ENCODE results near the gene APOA4.
"Not testable (repeated sequence)": the region's sequence is repeated elsewhere in the genome, so short reads cannot be mapped to it uniquely, and the experiment has no call there.

Gene APOA4

DNA sequence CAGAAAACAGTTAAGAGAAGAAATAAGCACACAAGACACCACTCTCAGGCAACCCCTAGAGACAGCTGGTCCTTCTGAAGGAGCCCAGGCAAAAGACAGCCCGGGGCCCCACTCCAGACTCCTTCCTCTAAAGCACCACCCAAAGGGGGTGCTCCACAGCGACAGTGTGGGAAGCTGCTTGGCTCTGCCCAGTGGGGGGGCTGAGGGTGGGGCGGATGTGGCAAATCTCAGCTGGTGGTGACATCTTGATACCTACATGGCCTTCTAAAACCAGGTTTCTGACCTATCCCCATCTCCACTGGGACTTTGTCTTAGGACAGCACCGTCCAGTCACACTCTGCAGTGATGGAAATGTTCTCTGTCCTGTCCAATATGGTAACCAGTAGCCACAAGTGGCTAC is 24.5 kb upstream of the APOA4 start:
- no peak for DNase-seq

DNA sequence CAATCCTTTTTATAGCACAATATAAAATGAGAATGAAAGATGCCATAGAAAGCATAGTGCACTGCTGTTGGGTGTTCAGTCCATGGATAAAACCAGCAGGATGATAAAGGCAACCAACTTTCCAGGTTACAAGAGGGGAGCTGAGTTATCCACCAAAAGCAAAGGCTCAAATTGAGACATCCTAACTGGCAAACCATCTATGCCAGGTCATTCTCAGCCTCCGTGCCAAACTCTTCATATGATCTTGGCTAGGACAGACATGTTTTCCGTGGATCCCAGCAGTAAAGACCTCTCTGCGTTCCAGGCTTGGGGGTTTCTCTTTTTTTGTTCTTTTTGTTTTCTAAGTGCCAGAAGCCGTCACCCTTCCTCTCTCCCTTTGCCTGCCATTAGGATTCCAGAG is 21.6 kb upstream of the APOA4 start:
- DNase-seq, result no peak

DNA sequence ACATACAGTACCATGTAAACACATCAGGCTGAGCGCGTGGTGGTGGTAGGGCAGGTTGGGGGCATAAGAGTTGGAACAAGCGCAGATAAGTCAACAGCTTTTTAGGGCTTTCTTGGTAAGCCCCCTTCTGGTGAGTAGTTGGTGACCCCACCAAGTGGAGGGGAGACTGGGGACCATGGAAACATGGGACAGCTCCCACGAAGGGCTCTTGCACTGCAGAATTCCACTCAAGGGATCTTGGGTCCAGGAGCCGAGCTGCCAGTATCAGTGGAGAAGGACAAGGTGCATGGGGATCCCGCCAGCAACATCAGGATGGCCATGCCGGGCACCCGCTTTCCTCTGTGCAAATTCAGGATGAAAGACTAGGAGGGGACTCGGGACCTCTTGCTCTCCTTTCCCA is 20.6 kb upstream of the APOA4 start:
- no peak for DNase-seq

DNA sequence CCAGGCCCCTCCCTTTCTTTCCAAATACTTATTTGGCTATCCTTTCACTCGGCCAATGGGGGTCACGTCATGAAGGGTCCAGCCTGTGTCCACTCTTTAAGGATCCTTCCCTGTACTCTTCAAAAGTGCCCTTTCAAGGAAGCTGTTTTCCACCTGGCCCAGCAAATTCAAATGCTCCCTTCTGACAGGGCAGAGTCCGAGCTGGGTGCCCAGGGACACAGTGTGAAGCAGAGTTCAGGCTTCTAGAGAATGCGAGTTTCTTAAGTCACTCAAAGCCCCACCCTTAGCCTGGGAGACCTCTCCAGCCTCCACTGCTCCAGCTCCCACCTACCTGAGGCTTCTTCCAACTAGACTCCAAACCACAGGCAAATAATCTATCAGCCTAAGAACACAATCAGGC is 19.8 kb upstream of the APOA4 start:
- no peak for DNase-seq

DNA sequence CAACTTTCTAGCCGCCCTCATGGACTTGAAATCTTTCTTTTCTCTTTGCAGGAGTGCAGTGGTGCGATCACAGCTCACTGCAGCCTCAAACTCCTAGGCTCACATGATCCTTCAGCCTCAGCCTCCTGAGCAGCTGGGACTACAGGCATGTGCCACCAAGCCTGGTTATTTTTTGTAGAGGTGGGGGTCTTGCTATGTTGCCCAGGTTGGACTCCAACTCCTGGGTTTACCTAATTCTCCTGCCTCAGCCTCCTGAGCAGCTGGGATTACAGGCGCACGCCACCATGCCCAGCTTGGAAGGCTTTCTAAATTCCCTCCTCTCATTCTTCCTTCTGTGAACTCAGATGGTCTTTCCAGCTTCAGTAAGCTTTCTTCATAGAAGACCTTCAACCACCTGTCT is 19.0 kb upstream of the APOA4 start:
- DNase-seq, result no peak

DNA sequence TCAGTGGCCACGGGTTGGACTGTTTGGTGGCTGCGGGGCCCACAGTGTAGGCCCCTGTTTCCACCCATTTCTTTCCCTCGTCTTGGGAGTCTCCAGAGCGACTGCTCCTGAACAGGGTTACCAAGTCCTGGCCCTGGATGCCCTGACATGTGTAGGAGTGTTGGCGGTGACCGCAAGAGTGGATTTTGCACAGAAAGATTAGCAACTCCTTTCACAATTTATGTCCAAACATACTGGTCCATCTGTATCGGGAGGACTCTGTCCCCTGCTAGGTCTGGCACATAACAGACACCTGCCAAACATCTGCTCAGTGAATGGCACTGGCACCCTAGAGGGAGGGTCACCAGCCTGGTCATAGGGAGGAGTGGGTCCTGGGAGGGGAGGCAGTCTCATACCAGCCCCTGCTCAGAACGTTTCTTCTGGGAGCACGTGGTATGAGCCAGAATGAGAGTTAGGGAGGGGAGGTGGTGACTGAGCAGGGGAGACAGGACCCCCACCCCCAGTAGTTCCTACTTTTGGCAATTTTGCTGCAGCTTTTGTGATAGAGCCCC is 17.7 kb upstream of the APOA4 start:
- no peak for DNase-seq

DNA sequence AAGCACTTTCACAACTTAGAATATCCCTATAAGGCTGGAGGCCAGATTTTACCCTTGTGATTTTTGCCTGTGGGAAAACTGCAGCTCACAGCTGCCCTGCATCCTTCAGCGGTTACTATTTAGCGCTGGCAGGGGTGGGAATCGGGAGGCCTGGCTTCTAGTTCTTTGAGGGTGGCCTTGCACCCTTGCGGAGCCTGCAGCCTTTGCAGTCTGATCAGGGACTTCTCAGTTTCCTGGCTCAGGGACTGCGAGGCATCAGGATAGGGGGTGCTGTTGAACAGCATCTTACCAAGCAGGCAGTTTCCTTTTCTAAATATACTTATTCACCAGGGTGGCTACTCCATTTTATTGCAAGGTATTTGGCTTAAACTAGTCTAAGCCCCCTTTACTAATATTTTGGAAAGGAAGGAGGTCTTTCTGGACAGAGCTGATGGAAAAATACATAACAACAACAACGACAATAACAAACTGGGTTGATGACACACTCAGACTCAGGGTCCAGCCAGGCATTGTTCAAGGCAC is 17.2 kb upstream of the APOA4 start:
- DNase-seq, result no peak

DNA sequence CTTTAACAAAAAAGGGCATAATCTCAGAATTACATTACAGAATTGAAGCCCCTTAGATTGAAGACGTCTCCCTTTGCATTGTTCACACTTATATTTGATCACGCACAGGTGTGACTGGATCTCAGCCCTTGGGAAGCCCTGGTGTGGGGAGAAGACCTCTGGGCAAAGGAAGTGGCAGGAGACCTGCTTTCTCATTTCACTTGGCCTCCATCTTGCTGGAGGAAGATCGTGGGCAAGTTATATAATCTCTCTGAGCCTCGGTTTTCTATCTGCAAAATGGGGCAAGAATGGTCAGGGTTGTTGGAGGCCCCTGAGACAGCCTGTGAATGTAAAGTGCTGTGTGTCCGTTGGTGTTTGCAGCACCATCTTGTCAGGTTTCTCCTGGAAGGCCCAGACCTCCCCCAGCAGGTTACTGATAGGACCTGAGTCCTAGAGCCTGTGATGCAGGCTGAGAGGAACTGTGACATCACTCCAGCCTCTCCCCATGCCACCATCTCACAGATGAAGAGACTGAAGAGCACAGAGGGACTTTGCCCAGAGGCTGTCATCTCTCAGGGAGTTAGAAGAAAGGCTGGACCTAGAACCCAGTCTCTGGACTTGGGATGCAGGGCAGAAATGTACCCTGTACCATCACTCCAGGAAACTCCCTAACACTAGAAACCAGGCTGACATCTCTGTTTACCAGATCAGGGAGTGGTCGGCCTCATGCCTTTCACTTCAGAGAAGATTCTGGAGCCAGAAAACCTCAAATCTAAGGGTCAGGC is 15.4 kb upstream of the APOA4 start:
- no peak for DNase-seq

DNA sequence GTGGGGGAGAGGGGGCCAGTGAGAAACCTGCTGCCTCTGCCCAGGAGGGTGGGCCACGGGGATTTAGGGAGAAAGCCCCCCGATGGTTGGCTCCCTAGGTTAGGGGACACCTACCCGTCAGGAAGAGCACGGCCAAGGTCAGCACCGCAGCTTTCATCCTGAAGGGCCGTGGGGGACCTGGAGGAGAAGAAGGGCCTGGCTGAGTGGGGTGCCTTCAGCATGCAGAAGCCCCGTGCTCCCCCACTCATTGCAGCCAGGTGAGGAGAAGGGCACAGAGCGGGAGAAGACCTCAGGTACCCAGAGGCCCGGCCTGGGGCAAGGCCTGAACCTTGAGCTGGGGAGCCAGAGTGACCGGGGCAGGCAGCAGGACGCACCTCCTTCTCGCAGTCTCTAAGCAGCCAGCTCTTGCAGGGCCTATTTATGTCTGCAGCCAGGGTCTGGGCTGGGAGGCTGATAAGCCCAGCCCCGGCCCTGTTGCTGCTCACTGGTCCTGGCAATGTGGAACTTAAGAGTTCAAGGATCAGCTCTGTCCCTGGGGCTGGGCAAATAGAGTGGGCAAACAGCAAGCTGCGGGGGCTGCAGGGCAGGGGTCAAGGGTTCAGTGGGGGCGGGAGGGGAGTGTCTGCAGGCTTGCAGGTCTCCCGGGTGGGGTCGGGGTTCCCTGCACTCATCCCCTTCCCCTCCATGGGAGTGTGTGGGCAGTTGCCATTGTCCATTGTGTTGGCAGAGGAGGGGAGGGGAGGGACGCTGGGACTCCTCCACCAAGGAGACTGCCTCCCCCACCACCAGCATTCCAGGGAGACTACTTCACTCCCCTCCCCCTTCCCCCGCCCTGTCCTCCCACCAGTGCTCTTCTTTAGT is 14.4 kb upstream of the APOA4 start, which contains the start of gene APOA1:
Gene APOA1 (minus strand): TSS at position 392 of the 861 bp plus-strand sequence. CDS start 235 bp downstream, at position 157.
- DNase-seq, result no peak

DNA sequence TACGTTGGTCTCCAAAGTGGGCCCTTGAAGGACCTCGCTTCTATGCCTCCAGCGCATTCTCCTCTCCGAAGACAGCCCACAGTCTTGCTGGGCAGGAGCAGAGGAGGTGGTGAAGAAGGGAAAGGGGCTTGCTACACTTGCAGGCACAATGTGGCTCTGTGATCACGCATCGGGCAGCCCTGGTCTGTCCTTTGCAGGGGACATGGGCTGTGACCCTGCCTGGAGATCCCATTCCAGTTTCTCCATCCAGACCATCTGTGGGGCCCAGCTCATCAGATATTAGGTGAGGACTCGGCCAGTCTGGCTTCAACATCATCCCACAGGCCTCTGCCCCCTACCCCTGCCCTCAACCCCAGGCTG is 13.5 kb upstream of the APOA4 start:
- no peak for DNase-seq

DNA sequence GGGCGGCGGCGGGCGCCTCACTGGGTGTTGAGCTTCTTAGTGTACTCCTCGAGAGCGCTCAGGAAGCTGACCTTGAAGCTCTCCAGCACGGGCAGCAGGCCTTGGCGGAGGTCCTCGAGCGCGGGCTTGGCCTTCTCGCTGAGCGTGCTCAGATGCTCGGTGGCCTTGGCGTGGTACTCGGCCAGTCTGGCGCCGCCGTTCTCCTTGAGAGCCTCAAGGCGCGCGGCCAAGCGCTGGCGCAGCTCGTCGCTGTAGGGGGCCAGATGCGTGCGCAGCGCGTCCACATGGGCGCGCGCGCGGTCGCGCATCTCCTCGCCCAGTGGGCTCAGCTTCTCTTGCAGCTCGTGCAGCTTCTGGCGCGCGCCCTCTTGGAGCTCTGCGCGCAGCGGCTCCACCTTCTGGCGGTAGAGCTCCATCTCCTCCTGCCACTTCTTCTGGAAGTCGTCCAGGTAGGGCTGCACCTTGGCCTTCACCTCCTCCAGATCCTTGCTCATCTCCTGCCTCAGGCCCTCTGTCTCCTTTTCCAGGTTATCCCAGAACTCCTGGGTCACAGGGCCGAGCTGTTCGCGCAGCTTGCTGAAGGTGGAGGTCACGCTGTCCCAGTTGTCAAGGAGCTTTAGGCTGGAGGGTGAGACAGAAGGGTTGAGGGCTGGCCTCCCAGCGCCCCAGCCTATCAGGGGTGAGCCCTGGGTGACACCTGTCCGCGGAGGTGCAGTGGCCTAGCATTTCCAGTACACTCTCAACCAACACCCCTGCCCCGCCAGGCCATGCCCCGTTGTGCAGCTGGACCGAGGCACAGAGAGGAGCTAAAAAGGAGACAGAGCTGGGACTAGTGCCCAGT is 12.9 kb upstream of the APOA4 start:
- peak; percentile 96 for DNase-seq

DNA sequence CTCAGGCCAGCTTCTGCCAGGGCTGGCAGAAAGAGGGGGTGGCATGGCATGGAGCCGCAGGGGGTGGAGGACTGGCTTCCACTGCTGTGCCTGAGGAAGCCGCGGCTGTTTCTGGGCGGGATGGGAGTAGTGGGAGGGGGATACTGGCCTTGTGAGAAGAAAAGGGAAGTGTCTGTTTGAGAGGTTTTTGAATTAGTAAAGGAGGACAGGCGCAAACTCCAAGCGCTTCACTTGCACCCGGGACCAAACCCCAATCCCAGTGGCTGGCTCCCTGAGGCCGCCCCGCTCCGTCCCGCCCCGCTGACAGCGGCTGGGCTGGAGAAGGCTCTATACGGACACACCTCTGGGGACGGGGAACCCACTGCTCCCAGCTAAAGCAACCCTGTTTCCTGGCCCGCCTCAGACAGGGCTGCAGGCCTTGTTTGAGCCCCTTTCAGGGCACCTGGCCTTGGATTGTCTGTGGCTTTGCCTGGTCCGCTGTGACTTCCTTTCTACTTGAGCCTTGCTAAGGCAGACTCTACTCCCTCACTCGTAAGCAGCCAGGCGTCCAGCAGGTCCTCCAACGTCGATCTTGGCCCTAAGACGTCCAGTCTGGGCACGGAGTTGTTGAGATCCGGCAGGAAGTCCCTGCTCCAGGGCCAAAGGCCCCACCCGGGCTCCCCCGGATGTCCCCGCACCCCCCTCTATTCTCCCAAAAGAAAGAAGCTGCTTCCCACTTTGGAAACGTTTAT is 12.1 kb upstream of the APOA4 start:
- no peak for DNase-seq

DNA sequence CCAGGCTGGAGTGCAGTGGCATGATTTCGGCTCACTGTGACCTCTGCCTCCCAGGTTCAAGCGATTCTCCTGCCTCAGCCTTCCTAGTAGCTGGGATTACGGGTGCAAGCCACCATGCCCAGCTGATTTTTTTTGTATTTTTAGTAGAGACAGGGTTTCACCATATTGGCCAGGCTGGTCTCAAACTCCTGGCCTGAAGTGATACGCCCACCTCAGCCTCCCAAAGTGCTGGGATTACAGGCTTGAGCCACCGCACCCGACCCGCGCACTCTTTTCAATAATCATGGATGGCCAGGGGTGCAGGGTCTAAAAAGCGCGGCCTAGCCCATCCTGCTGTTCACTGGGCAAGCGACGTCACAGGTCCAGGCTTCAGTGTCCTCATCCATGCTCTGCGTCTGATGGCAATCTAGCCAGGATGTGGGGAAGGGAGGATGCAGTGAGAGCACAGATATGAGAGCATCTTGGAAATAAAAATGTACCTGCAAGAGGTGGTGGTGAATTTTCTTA is 11.5 kb upstream of the APOA4 start:
- DNase-seq, result not testable (repeated sequence)

DNA sequence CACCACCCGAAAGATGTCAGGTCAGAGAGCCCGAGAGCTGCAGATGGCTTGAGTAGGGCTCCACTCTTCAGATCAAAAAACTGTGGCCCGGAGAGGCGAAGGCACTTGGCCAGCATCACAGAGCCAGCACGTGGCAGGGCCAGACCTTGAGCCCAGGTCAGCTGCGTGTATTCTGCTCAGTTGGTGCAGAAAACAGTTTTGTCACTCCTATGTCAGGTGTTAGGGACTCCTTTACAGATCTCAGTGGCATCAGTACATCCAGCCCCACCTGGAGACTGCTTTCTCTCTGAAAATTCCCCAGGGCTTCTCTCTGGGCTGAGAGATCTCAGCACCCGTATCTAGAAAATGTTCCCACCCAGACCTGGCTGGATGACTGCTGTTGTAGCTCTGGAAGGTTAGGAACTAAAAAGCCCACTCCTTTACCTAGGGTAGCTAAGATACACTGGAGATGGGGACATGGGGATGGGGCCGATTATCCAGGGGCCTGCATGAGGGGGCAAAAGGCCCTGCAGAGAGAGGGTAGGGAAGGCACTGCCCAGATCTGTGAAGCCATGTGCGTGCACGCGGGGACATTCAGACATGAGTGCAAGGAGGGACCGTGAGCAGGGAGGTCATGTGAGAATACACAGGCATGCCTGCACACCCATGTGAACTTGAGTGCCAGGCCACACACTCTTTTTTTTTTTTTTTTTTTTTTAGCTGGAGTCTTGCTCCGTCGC is 10.9 kb upstream of the APOA4 start:
- DNase-seq, result no peak

DNA sequence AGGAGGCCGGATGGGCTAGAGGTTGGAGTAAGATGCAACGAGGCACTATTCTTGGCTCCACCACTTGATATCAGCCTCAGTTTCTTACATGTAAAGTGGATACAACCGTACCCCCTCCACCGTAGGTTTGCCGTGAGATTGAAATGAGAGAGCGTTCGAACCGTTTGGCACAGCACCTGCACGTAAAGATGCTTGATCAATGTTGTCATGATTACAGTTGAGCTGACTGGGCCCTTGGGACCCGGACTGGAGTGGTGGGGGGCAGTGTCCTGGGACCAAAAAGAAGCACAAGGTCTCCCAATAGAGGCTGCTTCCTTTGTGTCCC is 10.3 kb upstream of the APOA4 start:
- DNase-seq, result no peak

DNA sequence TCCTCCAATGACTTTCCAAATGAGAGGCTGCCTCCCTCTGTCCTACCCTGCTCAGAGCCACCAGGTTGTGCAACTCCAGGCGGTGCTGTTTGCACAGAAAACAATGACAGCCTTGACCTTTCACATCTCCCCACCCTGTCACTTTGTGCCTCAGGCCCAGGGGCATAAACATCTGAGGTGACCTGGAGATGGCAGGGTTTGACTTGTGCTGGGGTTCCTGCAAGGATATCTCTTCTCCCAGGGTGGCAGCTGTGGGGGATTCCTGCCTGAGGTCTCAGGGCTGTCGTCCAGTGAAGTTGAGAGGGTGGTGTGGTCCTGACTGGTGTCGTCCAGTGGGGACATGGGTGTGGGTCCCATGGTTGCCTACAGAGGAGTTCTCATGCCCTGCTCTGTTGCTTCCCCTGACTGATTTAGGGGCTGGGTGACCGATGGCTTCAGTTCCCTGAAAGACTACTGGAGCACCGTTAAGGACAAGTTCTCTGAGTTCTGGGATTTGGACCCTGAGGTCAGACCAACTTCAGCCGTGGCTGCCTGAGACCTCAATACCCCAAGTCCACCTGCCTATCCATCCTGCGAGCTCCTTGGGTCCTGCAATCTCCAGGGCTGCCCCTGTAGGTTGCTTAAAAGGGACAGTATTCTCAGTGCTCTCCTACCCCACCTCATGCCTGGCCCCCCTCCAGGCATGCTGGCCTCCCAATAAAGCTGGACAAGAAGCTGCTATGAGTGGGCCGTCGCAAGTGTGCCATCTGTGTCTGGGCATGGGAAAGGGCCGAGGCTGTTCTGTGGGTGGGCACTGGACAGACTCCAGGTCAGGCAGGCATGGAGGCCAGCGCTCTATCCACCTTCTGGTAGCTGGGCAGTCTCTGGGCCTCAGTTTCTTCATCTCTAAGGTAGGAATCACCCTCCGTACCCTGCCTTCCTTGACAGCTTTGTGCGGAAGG is 9.5 kb upstream of the APOA4 start:
- no peak for DNase-seq

DNA sequence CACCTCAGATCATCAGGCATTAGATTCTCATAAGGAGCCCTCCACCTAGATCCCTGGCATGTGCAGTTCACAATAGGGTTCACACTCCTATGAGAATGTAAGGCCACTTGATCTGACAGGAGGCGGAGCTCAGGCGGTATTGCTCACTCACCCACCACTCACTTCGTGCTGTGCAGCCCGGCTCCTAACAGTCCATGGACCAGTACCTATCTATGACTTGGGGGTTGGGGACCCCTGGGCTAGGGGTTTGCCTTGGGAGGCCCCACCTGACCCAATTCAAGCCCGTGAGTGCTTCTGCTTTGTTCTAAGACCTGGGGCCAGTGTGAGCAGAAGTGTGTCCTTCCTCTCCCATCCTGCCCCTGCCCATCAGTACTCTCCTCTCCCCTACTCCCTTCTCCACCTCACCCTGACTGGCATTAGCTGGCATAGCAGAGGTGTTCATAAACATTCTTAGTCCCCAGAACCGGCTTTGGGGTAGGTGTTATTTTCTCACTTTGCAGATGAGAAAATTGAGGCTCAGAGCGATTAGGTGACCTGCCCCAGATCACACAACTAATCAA is 8.8 kb upstream of the APOA4 start:
- no peak for DNase-seq

DNA sequence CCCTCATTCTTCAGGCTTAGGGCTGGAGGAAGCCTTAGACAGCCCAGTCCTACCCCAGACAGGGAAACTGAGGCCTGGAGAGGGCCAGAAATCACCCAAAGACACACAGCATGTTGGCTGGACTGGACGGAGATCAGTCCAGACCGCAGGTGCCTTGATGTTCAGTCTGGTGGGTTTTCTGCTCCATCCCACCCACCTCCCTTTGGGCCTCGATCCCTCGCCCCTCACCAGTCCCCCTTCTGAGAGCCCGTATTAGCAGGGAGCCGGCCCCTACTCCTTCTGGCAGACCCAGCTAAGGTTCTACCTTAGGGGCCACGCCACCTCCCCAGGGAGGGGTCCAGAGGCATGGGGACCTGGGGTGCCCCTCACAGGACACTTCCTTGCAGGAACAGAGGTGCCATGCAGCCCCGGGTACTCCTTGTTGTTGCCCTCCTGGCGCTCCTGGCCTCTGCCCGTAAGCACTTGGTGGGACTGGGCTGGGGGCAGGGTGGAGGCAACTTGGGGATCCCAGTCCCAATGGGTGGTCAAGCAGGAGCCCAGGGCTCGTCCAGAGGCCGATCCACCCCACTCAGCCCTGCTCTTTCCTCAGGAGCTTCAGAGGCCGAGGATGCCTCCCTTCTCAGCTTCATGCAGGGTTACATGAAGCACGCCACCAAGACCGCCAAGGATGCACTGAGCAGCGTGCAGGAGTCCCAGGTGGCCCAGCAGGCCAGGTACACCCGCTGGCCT is 7.2 kb upstream of the APOA4 start:
- DNase-seq, result no peak

DNA sequence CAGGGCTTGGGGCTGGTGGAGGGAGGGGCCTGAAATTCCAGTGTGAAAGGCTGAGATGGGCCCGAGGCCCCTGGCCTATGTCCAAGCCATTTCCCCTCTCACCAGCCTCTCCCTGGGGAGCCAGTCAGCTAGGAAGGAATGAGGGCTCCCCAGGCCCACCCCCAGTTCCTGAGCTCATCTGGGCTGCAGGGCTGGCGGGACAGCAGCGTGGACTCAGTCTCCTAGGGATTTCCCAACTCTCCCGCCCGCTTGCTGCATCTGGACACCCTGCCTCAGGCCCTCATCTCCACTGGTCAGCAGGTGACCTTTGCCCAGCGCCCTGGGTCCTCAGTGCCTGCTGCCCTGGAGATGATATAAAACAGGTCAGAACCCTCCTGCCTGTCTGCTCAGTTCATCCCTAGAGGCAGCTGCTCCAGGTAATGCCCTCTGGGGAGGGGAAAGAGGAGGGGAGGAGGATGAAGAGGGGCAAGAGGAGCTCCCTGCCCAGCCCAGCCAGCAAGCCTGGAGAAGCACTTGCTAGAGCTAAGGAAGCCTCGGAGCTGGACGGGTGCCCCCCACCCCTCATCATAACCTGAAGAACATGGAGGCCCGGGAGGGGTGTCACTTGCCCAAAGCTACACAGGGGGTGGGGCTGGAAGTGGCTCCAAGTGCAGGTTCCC is 6.5 kb upstream of the APOA4 start, which contains the start of gene APOC3:
Gene APOC3 (plus strand): TSS at position 383 of the 659 bp plus-strand sequence. CDS start 676 bp downstream, outside the sequence.
- DNase-seq, result no peak

Measured in NCI-H526 treated with DMSO at 0.1 percent for 48 hours (cell line).